Neural progenitor cell (in vitro differentiated cells): ENCODE results near the gene ACSL4. TPM values are rescaled to one million over a fixed set of nuclear protein-coding genes. Genes with fewer than 3 reads are reported as not detected.
A peak's percentile ranks its signal among the peaks of the same experiment; 100 is the strongest.

ENCODE experiments used
- DNase-seq: peaks from one replicate; pipeline ENCODE4 v3.0.0-alpha.2; 2016; ENCODE audit warnings: low spot score
- H2AFZ ChIP-seq: fragments of 200-600 bp; sonication (generic); replicated peaks from 2 replicates; pipeline ENCODE4 v1.6.1; 2016; ENCODE audit warnings: antibody characterized with exemption
- H3F3A ChIP-seq: fragments of 200-600 bp; sonication (generic); 2 replicates; pipeline ENCODE4 v1.6.1; 2016; ENCODE audit warnings: antibody characterized with exemption, low read depth
- H3K27ac ChIP-seq: fragments of 200-600 bp; sonication (generic); 2 replicates; pipeline ENCODE4 v1.5.1; 2016; ENCODE audit warnings: mild to moderate bottlenecking
- H3K27me3 ChIP-seq: fragments of 200-600 bp; sonication (generic); 2 replicates; pipeline ENCODE4 v1.6.1; 2016; ENCODE audit warnings: mild to moderate bottlenecking, moderate library complexity
- H3K36me3 ChIP-seq: fragments of 200-600 bp; sonication (generic); 2 replicates; pipeline ENCODE4 v1.5.1; 2016
- H3K4me1 ChIP-seq: fragments of 200-600 bp; sonication (generic); 2 replicates; pipeline ENCODE4 v1.6.1; 2016; ENCODE audit warnings: mixed run types
- H3K4me2 ChIP-seq: fragments of 200-600 bp; sonication (generic); 2 replicates; pipeline ENCODE4 v1.6.1; 2016
- H3K4me3 ChIP-seq: fragments of 200-600 bp; sonication (generic); 2 replicates; pipeline ENCODE4 v1.5.1; 2016
- H3K79me2 ChIP-seq: fragments of 200-600 bp; sonication (generic); 2 replicates; pipeline ENCODE4 v1.6.1; 2016; ENCODE audit warnings: low read depth
- H3K9ac ChIP-seq: fragments of 200-600 bp; sonication (generic); 2 replicates; pipeline ENCODE4 v1.6.1; 2016
- H3K9me3 ChIP-seq: fragments of 200-600 bp; sonication (generic); 2 replicates; pipeline ENCODE4 v1.5.1; 2016; ENCODE audit warnings: low read depth
- H4K20me1 ChIP-seq: fragments of 200-600 bp; sonication (generic); 2 replicates; pipeline ENCODE4 v1.6.1; 2016; ENCODE audit warnings: low read depth
- H3K27ac Mint-ChIP-seq: 3 replicates; pipeline ENCODE4 v1.8.0; 2021; ENCODE audit warnings: mixed read lengths
- H3K27me3 Mint-ChIP-seq: 2 replicates; pipeline ENCODE4 v1.8.0; 2022; ENCODE audit warnings: low read depth, mild to moderate bottlenecking, inconsistent platforms, moderate library complexity, mixed read lengths; ENCODE audit not compliant: insufficient read depth
- H3K36me3 Mint-ChIP-seq: 3 replicates; pipeline ENCODE4 v1.8.0; 2021; ENCODE audit warnings: mixed read lengths
- H3K4me1 Mint-ChIP-seq: 3 replicates; pipeline ENCODE4 v1.8.0; 2021; ENCODE audit warnings: mixed read lengths
- H3K4me3 Mint-ChIP-seq: 3 replicates; pipeline ENCODE4 v1.8.0; 2021; ENCODE audit warnings: mild to moderate bottlenecking, moderate library complexity, mixed read lengths
- H3K9me3 Mint-ChIP-seq: 3 replicates; pipeline ENCODE4 v1.8.0; 2020; ENCODE audit warnings: mixed read lengths
- EZH2 ChIP-seq: fragments of 200-600 bp; sonication (generic); IDR thresholded peaks from 2 replicates; pipeline ENCODE4 v1.6.1; 2017; ENCODE audit warnings: antibody characterized with exemption, mild to moderate bottlenecking, moderate library complexity
- EZH2phosphoT487 ChIP-seq: fragments of 200-600 bp; sonication (generic); IDR thresholded peaks from 2 replicates; pipeline ENCODE4 v1.6.1; 2017; ENCODE audit warnings: antibody characterized with exemption
- total RNA-seq: library from RNA; depleted of rRNA; stranded (reverse); fragments of >200 nt; gene quantifications from 2 replicates; pipeline ENCODE4 v1.2.3, GENCODE V29; 2015; ENCODE audit warnings: low replicate concordance
- TF ChIP-seq, protein P1 (sequence below): fragments of 200-600 bp; sonication (generic); IDR thresholded peaks from 2 replicates; pipeline ENCODE4 v1.5.1; 2017; ENCODE audit warnings: antibody characterized with exemption, mild to moderate bottlenecking

The ACSL4 gene
- total RNA-seq, 1 donor from 2014 or later = 87.3 TPM

DNA sequence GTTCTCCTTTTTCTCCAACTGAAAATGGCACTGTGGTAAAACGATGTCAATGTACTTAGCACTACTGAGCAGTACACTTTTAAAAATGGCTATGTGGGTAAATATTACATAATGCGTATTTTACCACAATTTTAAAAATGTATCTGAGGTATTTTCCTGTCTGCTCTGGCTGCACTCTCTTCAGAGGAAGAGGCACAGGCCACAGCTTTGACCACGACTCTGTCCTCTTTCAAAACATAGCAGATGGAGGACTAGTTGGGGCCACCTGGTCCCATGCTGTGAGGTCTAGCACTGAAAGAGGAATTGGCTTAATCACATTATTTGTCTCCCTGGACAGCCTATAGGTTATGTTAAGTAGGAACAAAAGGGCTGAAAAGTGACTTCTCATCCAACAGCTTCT is 113.3 kb downstream of the ACSL4 start:
- Histone ChIP-seq H3K9me3 (no peaks in the 10 kb centered on the region), H3K27me3 (peaks cover 3% of the 10 kb centered on the region), H2AFZ (no peak overlapping the region), H3K9ac (no peak overlapping the region), H3K4me3 (no peak overlapping the region), H3K79me2 (no peaks in the 10 kb centered on the region), H4K20me1 (no peaks in the 10 kb centered on the region), H3K4me1 (no peaks in the 10 kb centered on the region), H3K36me3 (no peaks in the 10 kb centered on the region), H3K27ac (no peak overlapping the region), H3K4me2 (no peak overlapping the region), H3F3A (no peaks in the 10 kb centered on the region)
- peaks cover 8% of the 10 kb centered on the region for H3K27me3 Mint-ChIP-seq
- H3K9me3 Mint-ChIP-seq = peaks cover 3% of the 10 kb centered on the region
- peaks cover 3% of the 10 kb centered on the region for H3K36me3 Mint-ChIP-seq
- TF ChIP-seq EZH2phosphoT487 (no peak), EZH2 (no peak)
- TF ChIP-seq, protein P1, sequence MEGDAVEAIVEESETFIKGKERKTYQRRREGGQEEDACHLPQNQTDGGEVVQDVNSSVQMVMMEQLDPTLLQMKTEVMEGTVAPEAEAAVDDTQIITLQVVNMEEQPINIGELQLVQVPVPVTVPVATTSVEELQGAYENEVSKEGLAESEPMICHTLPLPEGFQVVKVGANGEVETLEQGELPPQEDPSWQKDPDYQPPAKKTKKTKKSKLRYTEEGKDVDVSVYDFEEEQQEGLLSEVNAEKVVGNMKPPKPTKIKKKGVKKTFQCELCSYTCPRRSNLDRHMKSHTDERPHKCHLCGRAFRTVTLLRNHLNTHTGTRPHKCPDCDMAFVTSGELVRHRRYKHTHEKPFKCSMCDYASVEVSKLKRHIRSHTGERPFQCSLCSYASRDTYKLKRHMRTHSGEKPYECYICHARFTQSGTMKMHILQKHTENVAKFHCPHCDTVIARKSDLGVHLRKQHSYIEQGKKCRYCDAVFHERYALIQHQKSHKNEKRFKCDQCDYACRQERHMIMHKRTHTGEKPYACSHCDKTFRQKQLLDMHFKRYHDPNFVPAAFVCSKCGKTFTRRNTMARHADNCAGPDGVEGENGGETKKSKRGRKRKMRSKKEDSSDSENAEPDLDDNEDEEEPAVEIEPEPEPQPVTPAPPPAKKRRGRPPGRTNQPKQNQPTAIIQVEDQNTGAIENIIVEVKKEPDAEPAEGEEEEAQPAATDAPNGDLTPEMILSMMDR = no peak
- H3K4me1 Mint-ChIP-seq = peaks cover 18% of the 10 kb centered on the region
- DNase-seq = no peak
- H3K4me3 Mint-ChIP-seq = no peak overlapping the region
- peak overlapping the region; percentile 20 for H3K27ac Mint-ChIP-seq

DNA sequence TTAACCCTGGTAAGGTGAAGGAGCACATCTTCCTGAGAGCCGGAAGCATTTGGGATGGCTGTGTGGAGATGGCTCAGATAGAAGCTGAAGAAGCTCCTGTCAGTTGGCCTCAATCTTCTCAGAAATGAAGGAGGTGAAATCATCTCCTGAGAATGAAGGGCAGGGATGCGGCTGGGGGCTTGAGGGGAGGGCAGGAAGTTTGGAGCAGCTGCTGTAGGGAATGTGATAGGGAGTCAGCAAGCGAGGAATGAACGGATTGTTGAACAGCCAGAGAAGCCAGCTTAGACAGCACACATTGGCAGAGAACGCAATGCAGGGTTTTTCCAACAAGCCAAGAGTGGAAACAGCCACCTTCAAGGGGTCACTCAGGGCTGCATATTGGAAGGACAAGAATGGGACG is 118.1 kb downstream of the ACSL4 start:
- no peaks in the 10 kb centered on the region for H3K9me3 Mint-ChIP-seq
- TF ChIP-seq EZH2 (no peak), EZH2phosphoT487 (no peak)
- TF ChIP-seq, protein P1 = no peak
- no peak overlapping the region for H3K9ac ChIP-seq
- H3K27ac Mint-ChIP-seq = no peak overlapping the region
- H3K27ac ChIP-seq = no peak overlapping the region
- no peaks in the 10 kb centered on the region for H4K20me1 ChIP-seq
- no peak for DNase-seq
- H3K27me3 ChIP-seq = no peaks in the 10 kb centered on the region
- H3K4me1 Mint-ChIP-seq = peaks cover 2% of the 10 kb centered on the region
- H3K27me3 Mint-ChIP-seq = peaks cover 1% of the 10 kb centered on the region
- H3K4me3 ChIP-seq = no peak overlapping the region
- H3K4me2 ChIP-seq = no peak overlapping the region
- no peaks in the 10 kb centered on the region for H3F3A ChIP-seq
- H3K36me3 ChIP-seq = no peaks in the 10 kb centered on the region
- no peak overlapping the region for H3K4me3 Mint-ChIP-seq
- H3K9me3 ChIP-seq = no peaks in the 10 kb centered on the region
- H3K79me2 ChIP-seq = no peaks in the 10 kb centered on the region
- no peaks in the 10 kb centered on the region for H3K4me1 ChIP-seq
- no peak overlapping the region for H2AFZ ChIP-seq
- no peaks in the 10 kb centered on the region for H3K36me3 Mint-ChIP-seq

DNA sequence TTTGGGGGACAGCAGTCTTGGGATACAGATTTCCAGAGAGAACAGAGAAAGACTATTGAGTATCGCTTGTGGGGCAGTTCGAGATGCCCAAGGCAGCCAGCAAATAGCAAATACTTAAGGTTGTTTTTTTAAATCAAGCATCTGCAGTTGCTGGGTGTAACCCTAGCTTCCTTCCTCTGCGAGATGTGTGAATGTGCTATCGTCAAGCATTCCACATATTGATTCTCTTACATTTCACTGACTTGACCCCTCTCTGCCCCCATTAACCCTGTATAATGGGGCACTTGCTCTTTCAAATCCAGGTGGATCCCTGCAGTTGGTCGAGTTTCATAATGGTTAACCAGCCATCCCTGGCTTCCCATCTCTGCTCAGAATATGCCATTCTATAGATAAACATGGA is 131.6 kb downstream of the ACSL4 start:
- no peaks in the 10 kb centered on the region for H3K79me2 ChIP-seq
- H3F3A ChIP-seq = no peaks in the 10 kb centered on the region
- Mint-ChIP-seq H3K4me1 (peaks cover 23% of the 10 kb centered on the region), H3K27ac (no peak overlapping the region), H3K4me3 (no peak overlapping the region), H3K36me3 (no peaks in the 10 kb centered on the region), H3K27me3 (peaks cover 2% of the 10 kb centered on the region), H3K9me3 (peaks cover 6% of the 10 kb centered on the region)
- H3K27me3 ChIP-seq = no peaks in the 10 kb centered on the region
- no peak overlapping the region for H2AFZ ChIP-seq
- TF ChIP-seq EZH2phosphoT487 = no peak
- TF ChIP-seq, protein P1 = no peak
- TF ChIP-seq EZH2 = no peak
- H3K4me1 ChIP-seq = peaks cover 19% of the 10 kb centered on the region
- no peak overlapping the region for H3K27ac ChIP-seq
- H3K4me3 ChIP-seq = no peak overlapping the region
- H3K4me2 ChIP-seq = no peak overlapping the region
- H4K20me1 ChIP-seq = no peaks in the 10 kb centered on the region
- no peak overlapping the region for H3K9ac ChIP-seq
- H3K36me3 ChIP-seq = no peaks in the 10 kb centered on the region
- DNase-seq = no peak
- H3K9me3 ChIP-seq = no peaks in the 10 kb centered on the region
